ENCODE measurements around the gene ARHGAP8.
"Not testable (repeated sequence)": the region's sequence is repeated elsewhere in the genome, so short reads cannot be mapped to it uniquely, and the experiment has no call there.

The ARHGAP8 gene

GRCh38 chr22:44726439-44726838 lies 25.9 kb upstream of the ARHGAP8 start:
- no peak for DNase-seq

GRCh38 chr22:44727148-44727547 lies 25.2 kb upstream of the ARHGAP8 start:
- DNase-seq = no peak

- no peak for DNase-seq
Measured at GRCh38 chr22:44727709-44728108, 24.7 kb upstream of the ARHGAP8 start.

GRCh38 chr22:44728761-44729324 lies 23.5 kb upstream of the ARHGAP8 start:
- no peak for DNase-seq

GRCh38 chr22:44729391-44730021 lies 22.9 kb upstream of the ARHGAP8 start:
- DNase-seq = peak; percentile 79

- no peak for DNase-seq
Measured at GRCh38 chr22:44730022-44730393, 22.4 kb upstream of the ARHGAP8 start.

- DNase-seq = no peak
Measured at GRCh38 chr22:44730490-44731356, 21.7 kb upstream of the ARHGAP8 start.

GRCh38 chr22:44731357-44731970 lies 20.9 kb upstream of the ARHGAP8 start:
- DNase-seq = no peak

- no peak for DNase-seq
Measured at GRCh38 chr22:44732017-44732561, 20.3 kb upstream of the ARHGAP8 start.

GRCh38 chr22:44732661-44733060 lies 19.7 kb upstream of the ARHGAP8 start:
- DNase-seq = no peak

GRCh38 chr22:44733426-44734106 lies 18.8 kb upstream of the ARHGAP8 start:
- no peak for DNase-seq

GRCh38 chr22:44734278-44734677 lies 18.1 kb upstream of the ARHGAP8 start:
- DNase-seq = no peak

GRCh38 chr22:44734801-44735517 lies 17.4 kb upstream of the ARHGAP8 start:
- DNase-seq = no peak

- DNase-seq = peak; percentile 43
Measured at GRCh38 chr22:44735518-44736428, 16.6 kb upstream of the ARHGAP8 start.

GRCh38 chr22:44736581-44737405 lies 15.6 kb upstream of the ARHGAP8 start:
- DNase-seq = no peak

GRCh38 chr22:44737406-44738346 lies 14.7 kb upstream of the ARHGAP8 start:
- no peak for DNase-seq

GRCh38 chr22:44738347-44738715 lies 14.0 kb upstream of the ARHGAP8 start:
- no peak for DNase-seq

GRCh38 chr22:44739024-44739423 lies 13.4 kb upstream of the ARHGAP8 start:
- DNase-seq = no peak

- DNase-seq = not testable (repeated sequence)
Measured at GRCh38 chr22:44739666-44740065, 12.7 kb upstream of the ARHGAP8 start.

All from midbrain (tissue), 1 donor.